ENCODE measurements around the gene KLK10.
"Not testable (repeated sequence)": the region's sequence is repeated elsewhere in the genome, so short reads cannot be mapped to it uniquely, and the experiment has no call there.

GRCh38 chr19:50984416-50984815, 35.1 kb downstream of the KLK10 start:
- not testable (repeated sequence) for TF ChIP-seq POLR2A, EP300, CTCF (IDR thresholded peaks at IDR 0.05)

Measured in upper lobe of left lung (tissue), 4 donors.